ENCODE results near the gene C3orf38.

DNA sequence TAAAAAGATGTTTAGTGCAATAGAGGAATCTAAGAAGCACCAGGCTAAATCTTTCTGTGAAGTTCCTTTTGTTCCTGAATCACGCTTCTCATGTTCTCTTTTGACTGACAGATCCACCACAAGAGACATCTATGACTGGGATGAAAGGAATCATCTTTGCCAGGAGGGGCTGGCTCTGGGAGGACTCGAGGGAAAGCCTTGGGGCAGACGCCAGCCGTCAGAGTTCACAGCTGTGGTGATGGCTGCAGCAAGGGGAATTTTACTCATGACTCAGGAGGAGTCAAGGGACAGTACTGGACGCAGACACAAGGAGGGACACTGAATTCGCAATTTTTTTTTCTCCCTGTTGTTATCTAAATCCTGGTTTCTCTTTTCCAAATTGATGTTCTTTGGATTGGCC lies 38.7 kb downstream of the C3orf38 start:
- TF ChIP-seq, protein P1, sequence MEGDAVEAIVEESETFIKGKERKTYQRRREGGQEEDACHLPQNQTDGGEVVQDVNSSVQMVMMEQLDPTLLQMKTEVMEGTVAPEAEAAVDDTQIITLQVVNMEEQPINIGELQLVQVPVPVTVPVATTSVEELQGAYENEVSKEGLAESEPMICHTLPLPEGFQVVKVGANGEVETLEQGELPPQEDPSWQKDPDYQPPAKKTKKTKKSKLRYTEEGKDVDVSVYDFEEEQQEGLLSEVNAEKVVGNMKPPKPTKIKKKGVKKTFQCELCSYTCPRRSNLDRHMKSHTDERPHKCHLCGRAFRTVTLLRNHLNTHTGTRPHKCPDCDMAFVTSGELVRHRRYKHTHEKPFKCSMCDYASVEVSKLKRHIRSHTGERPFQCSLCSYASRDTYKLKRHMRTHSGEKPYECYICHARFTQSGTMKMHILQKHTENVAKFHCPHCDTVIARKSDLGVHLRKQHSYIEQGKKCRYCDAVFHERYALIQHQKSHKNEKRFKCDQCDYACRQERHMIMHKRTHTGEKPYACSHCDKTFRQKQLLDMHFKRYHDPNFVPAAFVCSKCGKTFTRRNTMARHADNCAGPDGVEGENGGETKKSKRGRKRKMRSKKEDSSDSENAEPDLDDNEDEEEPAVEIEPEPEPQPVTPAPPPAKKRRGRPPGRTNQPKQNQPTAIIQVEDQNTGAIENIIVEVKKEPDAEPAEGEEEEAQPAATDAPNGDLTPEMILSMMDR (IDR thresholded peaks at IDR 0.05) = no peak
- no peak for TF ChIP-seq POLR2A (IDR thresholded peaks at IDR 0.05)

Data from transverse colon (tissue), 3 donors.